Loucy (cell line): ENCODE measurements around the gene NEK6.

ENCODE experiments used
- EZH2phosphoT487 ChIP-seq: fragments of 200-600 bp; IDR thresholded peaks from 2 replicates; pipeline ENCODE4 v1.6.1; 2018; ENCODE audit warnings: antibody characterized with exemption, mild to moderate bottlenecking, moderate library complexity, borderline replicate concordance
- TF ChIP-seq, protein P1 (sequence below): fragments of 200-600 bp; sonication (generic); conservative IDR thresholded peaks from 2 replicates; pipeline ENCODE4 v1.5.1; 2014; ENCODE audit warnings: mild to moderate bottlenecking, antibody characterized with exemption, low read length

DNA sequence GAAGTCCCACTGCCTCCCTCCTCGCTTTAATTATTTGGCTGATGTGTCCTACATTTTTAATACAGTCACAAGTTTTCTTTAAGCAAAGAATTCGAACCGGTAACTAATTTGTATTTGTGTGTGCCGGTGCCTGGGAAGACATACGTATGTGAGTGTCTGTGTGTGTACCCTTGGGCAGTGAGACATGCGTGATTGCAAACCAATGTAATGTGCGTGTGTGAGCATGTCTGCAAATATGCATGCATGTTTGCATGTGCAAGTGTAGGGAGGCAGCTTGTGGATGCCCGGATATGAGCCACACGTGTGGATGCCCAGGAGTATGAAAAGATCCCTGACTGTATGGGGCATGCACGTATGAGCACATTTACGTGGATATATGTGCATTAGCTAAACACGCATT is 44.4 kb upstream of the NEK6 start:
- TF ChIP-seq, protein P1, sequence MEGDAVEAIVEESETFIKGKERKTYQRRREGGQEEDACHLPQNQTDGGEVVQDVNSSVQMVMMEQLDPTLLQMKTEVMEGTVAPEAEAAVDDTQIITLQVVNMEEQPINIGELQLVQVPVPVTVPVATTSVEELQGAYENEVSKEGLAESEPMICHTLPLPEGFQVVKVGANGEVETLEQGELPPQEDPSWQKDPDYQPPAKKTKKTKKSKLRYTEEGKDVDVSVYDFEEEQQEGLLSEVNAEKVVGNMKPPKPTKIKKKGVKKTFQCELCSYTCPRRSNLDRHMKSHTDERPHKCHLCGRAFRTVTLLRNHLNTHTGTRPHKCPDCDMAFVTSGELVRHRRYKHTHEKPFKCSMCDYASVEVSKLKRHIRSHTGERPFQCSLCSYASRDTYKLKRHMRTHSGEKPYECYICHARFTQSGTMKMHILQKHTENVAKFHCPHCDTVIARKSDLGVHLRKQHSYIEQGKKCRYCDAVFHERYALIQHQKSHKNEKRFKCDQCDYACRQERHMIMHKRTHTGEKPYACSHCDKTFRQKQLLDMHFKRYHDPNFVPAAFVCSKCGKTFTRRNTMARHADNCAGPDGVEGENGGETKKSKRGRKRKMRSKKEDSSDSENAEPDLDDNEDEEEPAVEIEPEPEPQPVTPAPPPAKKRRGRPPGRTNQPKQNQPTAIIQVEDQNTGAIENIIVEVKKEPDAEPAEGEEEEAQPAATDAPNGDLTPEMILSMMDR = no peak
- TF ChIP-seq EZH2phosphoT487 = no peak
